Germinal center (tissue), 1 donor: ENCODE results near the gene RNFT2.

Experiments
- DNase-seq: peaks from one replicate; pipeline ENCODE4 v3.0.0; 2012; ENCODE audit warnings: mixed read lengths, low spot score

RNFT2 gene

GRCh38 chr12:116838365-116838764, 100.2 kb downstream of the RNFT2 start:
- peak; percentile 70 for DNase-seq

GRCh38 chr12:116839287-116839830, 101.2 kb downstream of the RNFT2 start:
- DNase-seq: no peak

- no peak for DNase-seq
Measured at GRCh38 chr12:116843085-116843484, 105.0 kb downstream of the RNFT2 start.

- DNase-seq: no peak
Measured at GRCh38 chr12:116849216-116849615, 111.1 kb downstream of the RNFT2 start.

GRCh38 chr12:116852303-116852702, 114.2 kb downstream of the RNFT2 start:
- no peak for DNase-seq

GRCh38 chr12:116853507-116853906, 115.4 kb downstream of the RNFT2 start:
- no peak for DNase-seq

GRCh38 chr12:116855744-116856470, 117.8 kb downstream of the RNFT2 start:
- no peak for DNase-seq

DNA sequence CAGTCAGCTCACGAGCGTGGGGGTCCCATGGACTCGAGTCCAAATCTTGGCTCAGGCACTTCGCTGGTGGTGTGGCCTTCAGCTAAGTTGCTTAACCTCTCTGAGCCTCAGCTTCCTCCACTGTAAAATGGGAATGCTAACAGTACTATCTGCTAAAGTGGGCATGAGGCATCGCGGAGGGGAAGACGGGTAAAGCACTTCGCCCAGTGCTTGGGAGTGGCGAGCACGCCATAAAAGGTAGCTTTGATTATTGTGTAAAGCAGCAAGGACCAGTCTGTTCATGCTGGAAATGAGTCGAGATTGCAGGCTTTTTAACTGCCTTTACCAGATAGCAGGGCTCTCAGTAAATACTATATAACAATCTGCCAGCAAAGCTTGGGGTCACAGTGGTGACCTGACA, 118.6 kb downstream of the RNFT2 start:
- no peak for DNase-seq

DNA sequence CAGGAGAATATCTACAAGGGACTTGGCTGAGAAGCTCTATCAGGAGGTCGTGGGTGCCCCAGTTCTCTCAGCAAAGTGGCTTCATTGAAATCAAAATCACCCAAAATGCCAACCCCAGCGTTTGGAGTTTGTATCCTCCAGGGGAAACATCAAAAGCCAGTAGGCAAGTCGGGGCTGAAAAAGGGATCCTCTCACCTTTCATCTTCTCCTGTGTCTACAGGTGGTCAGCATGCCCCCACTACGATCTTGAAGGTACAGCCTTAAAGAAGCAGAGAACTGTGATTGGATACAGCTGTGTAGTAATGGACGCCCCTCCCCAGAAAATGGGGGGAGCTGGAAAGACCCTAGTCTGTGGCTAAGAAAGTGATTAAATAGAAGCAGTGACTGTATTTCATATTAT, 121.0 kb downstream of the RNFT2 start:
- DNase-seq: no peak

DNA sequence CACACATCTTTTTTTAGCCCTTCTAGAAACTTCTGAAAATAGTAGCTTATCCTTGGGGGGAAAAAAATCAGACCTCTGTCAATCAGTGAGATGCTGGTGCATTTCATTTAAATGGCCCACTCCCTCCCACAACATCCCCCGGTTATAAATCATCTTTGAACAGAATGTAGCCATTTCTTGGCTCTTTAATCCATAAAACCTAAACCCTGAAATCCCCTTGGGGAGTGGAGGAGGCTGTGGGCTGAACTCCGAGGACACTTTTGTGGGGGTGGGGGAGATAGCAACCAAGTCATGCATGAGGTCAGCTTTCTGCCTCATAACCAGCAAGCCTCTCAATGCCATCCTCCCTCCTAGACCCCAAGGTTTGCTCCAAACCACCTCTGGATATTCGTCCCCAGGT, 122.1 kb downstream of the RNFT2 start:
- no peak for DNase-seq

GRCh38 chr12:116861320-116861719, 123.2 kb downstream of the RNFT2 start:
- peak; percentile 83 for DNase-seq

GRCh38 chr12:116862167-116862566, 124.1 kb downstream of the RNFT2 start:
- DNase-seq: no peak

- no peak for DNase-seq
Measured at GRCh38 chr12:116863275-116863767, 125.2 kb downstream of the RNFT2 start.

- DNase-seq: no peak
Measured at GRCh38 chr12:116864371-116865160, 126.5 kb downstream of the RNFT2 start.

- no peak for DNase-seq
Measured at GRCh38 chr12:116867523-116867922, 129.4 kb downstream of the RNFT2 start.

- DNase-seq: no peak
Measured at GRCh38 chr12:116870306-116870705, 132.2 kb downstream of the RNFT2 start.

DNA sequence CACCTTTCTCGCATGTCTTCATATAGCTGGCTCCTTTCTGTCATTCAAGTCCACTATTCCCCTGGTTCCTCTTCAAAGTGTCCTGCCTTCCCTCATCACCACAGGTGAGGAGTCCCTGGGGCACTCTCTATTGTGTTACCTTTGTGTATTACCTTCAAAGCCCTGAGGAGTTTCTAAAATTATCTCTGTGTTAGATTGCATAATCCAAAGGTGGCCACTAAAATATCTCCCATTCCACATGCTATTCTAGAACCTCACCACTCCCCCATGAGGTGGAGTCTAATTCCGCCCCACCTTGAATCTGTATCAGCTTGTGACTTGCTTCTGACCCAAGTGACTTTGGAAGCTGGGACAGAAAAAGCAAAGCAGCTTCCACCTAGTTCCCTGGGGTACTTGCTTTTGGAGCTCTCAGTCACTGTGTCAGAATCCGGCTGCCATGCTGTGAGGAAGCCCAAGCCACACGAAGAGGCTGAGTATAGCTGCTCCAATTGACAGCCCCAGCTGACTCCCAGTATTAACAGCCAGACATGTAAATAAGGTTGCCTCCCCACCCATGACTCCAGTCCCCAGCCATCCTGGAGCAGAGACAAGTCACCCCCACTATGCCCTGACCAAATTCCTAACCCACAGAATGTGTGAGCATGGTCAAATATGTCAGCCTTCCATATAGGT, 136.3 kb downstream of the RNFT2 start:
- no peak for DNase-seq

DNA sequence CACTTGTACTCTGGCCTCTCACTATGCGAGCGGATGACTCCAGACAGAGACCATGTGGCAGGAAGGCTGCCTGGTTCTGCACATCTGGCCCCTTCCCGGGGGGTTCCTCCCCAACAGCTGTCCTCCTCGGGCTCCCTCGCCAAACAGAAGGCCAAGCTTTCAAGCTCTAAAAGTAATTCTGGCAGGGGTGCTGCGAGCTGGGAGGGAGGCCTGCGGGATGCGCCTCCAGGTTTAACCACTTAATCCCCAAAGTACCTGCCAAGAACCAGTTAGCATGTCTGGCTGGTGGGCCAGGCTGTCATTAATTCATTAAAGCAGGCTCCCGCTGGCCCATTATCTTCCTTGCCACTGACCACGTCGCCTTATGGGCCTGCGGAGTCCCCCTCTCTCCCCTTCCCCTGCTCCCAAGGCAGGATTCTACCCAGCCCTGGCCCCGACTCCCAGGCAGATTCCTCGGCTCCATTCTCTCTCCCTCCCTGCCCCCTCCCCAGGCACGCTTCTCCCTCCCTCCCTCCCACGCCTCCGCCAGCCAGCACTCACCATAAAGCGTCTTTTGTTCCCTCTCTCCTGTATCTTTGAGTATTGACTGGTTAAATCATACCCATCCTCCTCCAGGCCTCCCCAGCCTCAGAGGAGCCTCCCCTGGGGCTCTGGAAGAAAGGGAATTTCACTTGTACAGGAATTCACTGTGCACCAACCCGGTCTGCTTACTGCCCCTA, 138.2 kb downstream of the RNFT2 start:
- DNase-seq: no peak

- no peak for DNase-seq
Measured at GRCh38 chr12:116878567-116879508, 140.7 kb downstream of the RNFT2 start.

GRCh38 chr12:116879509-116880212, 141.5 kb downstream of the RNFT2 start:
- DNase-seq: no peak
